HG03558 (cell line): ENCODE data around the gene DRAXIN.

Experiments used
- ATAC-seq: cut with Tn5 transposase; IDR thresholded peaks from one replicate; pipeline ENCODE4 v1.9.1; 2021; ENCODE audit warnings: moderate number of reproducible peaks; ENCODE audit not compliant: unreplicated experiment; ENCODE audit errors: extremely low read depth

DRAXIN gene

GRCh38 chr1:11705596-11705995 lies 14.1 kb downstream of the DRAXIN start:
- no peak for ATAC-seq

GRCh38 chr1:11706292-11706691 lies 14.8 kb downstream of the DRAXIN start:
- no peak for ATAC-seq

- no peak for ATAC-seq
These were observed 16.2 kb downstream of the DRAXIN start for GRCh38 chr1:11707621-11708276.

GRCh38 chr1:11708554-11709350 lies 17.2 kb downstream of the DRAXIN start:
- ATAC-seq = no peak

- no peak for ATAC-seq
These were observed 20.0 kb downstream of the DRAXIN start for GRCh38 chr1:11711490-11711889.

GRCh38 chr1:11712285-11712684 lies 20.8 kb downstream of the DRAXIN start:
- ATAC-seq = no peak

- ATAC-seq = no peak
These were observed 21.6 kb downstream of the DRAXIN start for GRCh38 chr1:11713095-11713494.

GRCh38 chr1:11714831-11715575 lies 23.5 kb downstream of the DRAXIN start:
- ATAC-seq = no peak

GRCh38 chr1:11719313-11720032 lies 28.0 kb downstream of the DRAXIN start:
- no peak for ATAC-seq

GRCh38 chr1:11720033-11720376 lies 28.5 kb downstream of the DRAXIN start:
- ATAC-seq = no peak

GRCh38 chr1:11720525-11720924 lies 29.0 kb downstream of the DRAXIN start:
- no peak for ATAC-seq

GRCh38 chr1:11721311-11721710 lies 29.8 kb downstream of the DRAXIN start:
- ATAC-seq = no peak

- no peak for ATAC-seq
These were observed 31.0 kb downstream of the DRAXIN start for GRCh38 chr1:11722538-11722937.

GRCh38 chr1:11725616-11726015 lies 34.1 kb downstream of the DRAXIN start:
- ATAC-seq = no peak

GRCh38 chr1:11727119-11727518 lies 35.6 kb downstream of the DRAXIN start:
- no peak for ATAC-seq

GRCh38 chr1:11728126-11728806 lies 36.8 kb downstream of the DRAXIN start:
- no peak for ATAC-seq

- no peak for ATAC-seq
These were observed 37.6 kb downstream of the DRAXIN start for GRCh38 chr1:11729155-11729497.

GRCh38 chr1:11729498-11730428 lies 38.3 kb downstream of the DRAXIN start:
- no peak for ATAC-seq

- no peak for ATAC-seq
These were observed 39.0 kb downstream of the DRAXIN start for GRCh38 chr1:11730429-11730891.
